C4-2B (cell line): Measurements from ENCODE around the gene DGKH.

Experiments used
- H3K27ac ChIP-seq: fragments of 450-650 bp; 2 replicates; pipeline ENCODE4 v1.5.1; 2017
- CTCF ChIP-seq: fragments of 450-650 bp; conservative IDR thresholded peaks from 2 replicates; pipeline ENCODE4 v1.5.1; 2017; ENCODE audit warnings: mild to moderate bottlenecking
- ZFX ChIP-seq: fragments of 450-650 bp; IDR thresholded peaks from 2 replicates; pipeline ENCODE4 v1.6.1; 2017

The DGKH gene

DNA sequence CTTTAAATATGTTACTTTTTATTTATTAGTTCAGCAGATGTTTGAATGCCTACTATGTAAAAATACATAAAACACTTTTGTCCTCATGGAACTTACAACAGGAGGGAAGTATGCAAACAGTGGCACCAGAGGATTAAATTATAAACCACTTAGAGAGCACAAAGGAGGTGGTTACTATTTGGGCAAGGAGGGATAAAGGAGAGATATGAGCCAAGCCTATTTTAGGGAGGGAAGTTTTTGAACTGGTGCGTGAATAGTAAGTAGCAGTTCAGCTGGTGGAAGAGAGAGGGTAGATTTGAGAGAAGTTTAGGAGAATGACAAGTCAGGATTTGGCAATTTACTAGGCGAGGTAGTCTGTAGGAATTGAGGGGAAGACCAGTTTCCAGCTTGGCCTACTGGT is 232.1 kb downstream of the DGKH start:
- TF ChIP-seq CTCF, result no peak
- no peak for TF ChIP-seq ZFX
- H3K27ac ChIP-seq, result no peak overlapping the region

GRCh38 chr13:42283574-42283973 is 235.1 kb downstream of the DGKH start:
- H3K27ac ChIP-seq, result peak overlapping the region; percentile 21; the same call in 1 of the 2 replicates

DNA sequence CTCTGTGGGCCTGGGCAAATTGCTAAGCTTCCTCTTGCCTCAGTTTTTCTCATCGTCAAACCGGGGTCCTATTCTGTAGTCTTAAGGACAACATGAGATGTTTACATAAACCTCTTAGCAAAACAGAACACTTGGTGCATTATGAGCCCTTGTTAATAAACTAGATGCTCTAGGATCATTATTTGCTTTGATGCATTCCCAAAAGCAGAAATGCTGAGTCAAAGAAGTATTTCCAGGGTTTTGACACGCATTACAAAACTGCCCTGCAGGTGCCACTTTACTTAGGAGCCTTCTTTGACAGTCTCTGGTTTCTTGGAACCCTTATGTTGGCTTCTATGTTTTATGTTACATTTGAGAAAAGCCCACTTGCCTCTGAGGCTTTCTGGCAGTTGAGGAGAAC is 235.6 kb downstream of the DGKH start:
- TF ChIP-seq CTCF, result no peak; the same call in 1 of the 2 replicates
- no peak for TF ChIP-seq ZFX
- H3K27ac ChIP-seq, result peak overlapping the region; percentile 21; the same call in 1 of the 2 replicates

More at GRCh38 chr13:42283574-42283973, 235.1 kb downstream of the DGKH start:
- TF ChIP-seq ZFX (no peak), CTCF (no peak)
